Measurements from ENCODE around the gene COL4A6.

Gene COL4A6

GRCh38 chrX:108235986-108236385 lies 202.2 kb downstream of the COL4A6 start:
- no peak for DNase-seq (ENCODE audit: low spot score)
- no peak for TF ChIP-seq CTCF (IDR thresholded peaks at IDR 0.05; ENCODE audit: extremely low read depth, insufficient read depth, missing control alignments)
- in situ Hi-C loops (cut with MboI; ENCODE audit: low pct_unique_long_range_greater_than_20kb, low sequenced_read_pairs, unreplicated experiment) = no loop called here

- in situ Hi-C loops (cut with MboI; ENCODE audit: low pct_unique_long_range_greater_than_20kb, low sequenced_read_pairs, unreplicated experiment) = no loop called here
- TF ChIP-seq CTCF (IDR thresholded peaks at IDR 0.05; ENCODE audit: extremely low read depth, insufficient read depth, missing control alignments) = no peak
- no peak for DNase-seq (ENCODE audit: low spot score)
These were observed 207.6 kb downstream of the COL4A6 start for GRCh38 chrX:108230574-108230973.

GRCh38 chrX:108224727-108225621 lies 213.2 kb downstream of the COL4A6 start:
- TF ChIP-seq CTCF (IDR thresholded peaks at IDR 0.05; ENCODE audit: extremely low read depth, insufficient read depth, missing control alignments) = peak; percentile 75
- in situ Hi-C loops (cut with MboI; ENCODE audit: low pct_unique_long_range_greater_than_20kb, low sequenced_read_pairs, unreplicated experiment) = loop anchor here (25.0 kb wide), 1 partner anchor 312 kb away; no protein-coding TSS in a partner anchor
- DNase-seq (ENCODE audit: low spot score) = peak; percentile 23

GRCh38 chrX:108224218-108224617 lies 214.0 kb downstream of the COL4A6 start:
- TF ChIP-seq CTCF (IDR thresholded peaks at IDR 0.05; ENCODE audit: extremely low read depth, insufficient read depth, missing control alignments) = no peak
- in situ Hi-C loops (cut with MboI; ENCODE audit: low pct_unique_long_range_greater_than_20kb, low sequenced_read_pairs, unreplicated experiment) = loop anchor here (25.0 kb wide), 1 partner anchor 313 kb away; no protein-coding TSS in a partner anchor
- no peak for DNase-seq (ENCODE audit: low spot score)

- TF ChIP-seq CTCF (IDR thresholded peaks at IDR 0.05; ENCODE audit: extremely low read depth, insufficient read depth, missing control alignments) = no peak
- in situ Hi-C loops (cut with MboI; ENCODE audit: low pct_unique_long_range_greater_than_20kb, low sequenced_read_pairs, unreplicated experiment) = loop anchor here (25.0 kb wide), 1 partner anchor 314 kb away; no protein-coding TSS in a partner anchor
These were observed 214.6 kb downstream of the COL4A6 start for GRCh38 chrX:108223585-108223984.

GRCh38 chrX:108221301-108221864 lies 216.8 kb downstream of the COL4A6 start:
- TF ChIP-seq CTCF (IDR thresholded peaks at IDR 0.05; ENCODE audit: extremely low read depth, insufficient read depth, missing control alignments) = no peak
- in situ Hi-C loops (cut with MboI; ENCODE audit: low pct_unique_long_range_greater_than_20kb, low sequenced_read_pairs, unreplicated experiment) = loop anchor here (25.0 kb wide), 1 partner anchor 316 kb away; no protein-coding TSS in a partner anchor
- DNase-seq (ENCODE audit: low spot score) = no peak

More at GRCh38 chrX:108223585-108223984, 214.6 kb downstream of the COL4A6 start:
- DNase-seq (ENCODE audit: low spot score) = no peak

Data from GM13977 (cell line).